ENCODE results near the gene CTSO. TPM values are rescaled to one million over a fixed set of nuclear protein-coding genes. Genes with fewer than 3 reads are reported as not detected.

CTSO gene
- total and polyA plus RNA-seq, 2 of the 8 experiments (the other 6 are each of a cell fraction or from before 2014, with no cell fraction given), result 0.39 to 0.41 TPM

- TF ChIP-seq, protein P1, sequence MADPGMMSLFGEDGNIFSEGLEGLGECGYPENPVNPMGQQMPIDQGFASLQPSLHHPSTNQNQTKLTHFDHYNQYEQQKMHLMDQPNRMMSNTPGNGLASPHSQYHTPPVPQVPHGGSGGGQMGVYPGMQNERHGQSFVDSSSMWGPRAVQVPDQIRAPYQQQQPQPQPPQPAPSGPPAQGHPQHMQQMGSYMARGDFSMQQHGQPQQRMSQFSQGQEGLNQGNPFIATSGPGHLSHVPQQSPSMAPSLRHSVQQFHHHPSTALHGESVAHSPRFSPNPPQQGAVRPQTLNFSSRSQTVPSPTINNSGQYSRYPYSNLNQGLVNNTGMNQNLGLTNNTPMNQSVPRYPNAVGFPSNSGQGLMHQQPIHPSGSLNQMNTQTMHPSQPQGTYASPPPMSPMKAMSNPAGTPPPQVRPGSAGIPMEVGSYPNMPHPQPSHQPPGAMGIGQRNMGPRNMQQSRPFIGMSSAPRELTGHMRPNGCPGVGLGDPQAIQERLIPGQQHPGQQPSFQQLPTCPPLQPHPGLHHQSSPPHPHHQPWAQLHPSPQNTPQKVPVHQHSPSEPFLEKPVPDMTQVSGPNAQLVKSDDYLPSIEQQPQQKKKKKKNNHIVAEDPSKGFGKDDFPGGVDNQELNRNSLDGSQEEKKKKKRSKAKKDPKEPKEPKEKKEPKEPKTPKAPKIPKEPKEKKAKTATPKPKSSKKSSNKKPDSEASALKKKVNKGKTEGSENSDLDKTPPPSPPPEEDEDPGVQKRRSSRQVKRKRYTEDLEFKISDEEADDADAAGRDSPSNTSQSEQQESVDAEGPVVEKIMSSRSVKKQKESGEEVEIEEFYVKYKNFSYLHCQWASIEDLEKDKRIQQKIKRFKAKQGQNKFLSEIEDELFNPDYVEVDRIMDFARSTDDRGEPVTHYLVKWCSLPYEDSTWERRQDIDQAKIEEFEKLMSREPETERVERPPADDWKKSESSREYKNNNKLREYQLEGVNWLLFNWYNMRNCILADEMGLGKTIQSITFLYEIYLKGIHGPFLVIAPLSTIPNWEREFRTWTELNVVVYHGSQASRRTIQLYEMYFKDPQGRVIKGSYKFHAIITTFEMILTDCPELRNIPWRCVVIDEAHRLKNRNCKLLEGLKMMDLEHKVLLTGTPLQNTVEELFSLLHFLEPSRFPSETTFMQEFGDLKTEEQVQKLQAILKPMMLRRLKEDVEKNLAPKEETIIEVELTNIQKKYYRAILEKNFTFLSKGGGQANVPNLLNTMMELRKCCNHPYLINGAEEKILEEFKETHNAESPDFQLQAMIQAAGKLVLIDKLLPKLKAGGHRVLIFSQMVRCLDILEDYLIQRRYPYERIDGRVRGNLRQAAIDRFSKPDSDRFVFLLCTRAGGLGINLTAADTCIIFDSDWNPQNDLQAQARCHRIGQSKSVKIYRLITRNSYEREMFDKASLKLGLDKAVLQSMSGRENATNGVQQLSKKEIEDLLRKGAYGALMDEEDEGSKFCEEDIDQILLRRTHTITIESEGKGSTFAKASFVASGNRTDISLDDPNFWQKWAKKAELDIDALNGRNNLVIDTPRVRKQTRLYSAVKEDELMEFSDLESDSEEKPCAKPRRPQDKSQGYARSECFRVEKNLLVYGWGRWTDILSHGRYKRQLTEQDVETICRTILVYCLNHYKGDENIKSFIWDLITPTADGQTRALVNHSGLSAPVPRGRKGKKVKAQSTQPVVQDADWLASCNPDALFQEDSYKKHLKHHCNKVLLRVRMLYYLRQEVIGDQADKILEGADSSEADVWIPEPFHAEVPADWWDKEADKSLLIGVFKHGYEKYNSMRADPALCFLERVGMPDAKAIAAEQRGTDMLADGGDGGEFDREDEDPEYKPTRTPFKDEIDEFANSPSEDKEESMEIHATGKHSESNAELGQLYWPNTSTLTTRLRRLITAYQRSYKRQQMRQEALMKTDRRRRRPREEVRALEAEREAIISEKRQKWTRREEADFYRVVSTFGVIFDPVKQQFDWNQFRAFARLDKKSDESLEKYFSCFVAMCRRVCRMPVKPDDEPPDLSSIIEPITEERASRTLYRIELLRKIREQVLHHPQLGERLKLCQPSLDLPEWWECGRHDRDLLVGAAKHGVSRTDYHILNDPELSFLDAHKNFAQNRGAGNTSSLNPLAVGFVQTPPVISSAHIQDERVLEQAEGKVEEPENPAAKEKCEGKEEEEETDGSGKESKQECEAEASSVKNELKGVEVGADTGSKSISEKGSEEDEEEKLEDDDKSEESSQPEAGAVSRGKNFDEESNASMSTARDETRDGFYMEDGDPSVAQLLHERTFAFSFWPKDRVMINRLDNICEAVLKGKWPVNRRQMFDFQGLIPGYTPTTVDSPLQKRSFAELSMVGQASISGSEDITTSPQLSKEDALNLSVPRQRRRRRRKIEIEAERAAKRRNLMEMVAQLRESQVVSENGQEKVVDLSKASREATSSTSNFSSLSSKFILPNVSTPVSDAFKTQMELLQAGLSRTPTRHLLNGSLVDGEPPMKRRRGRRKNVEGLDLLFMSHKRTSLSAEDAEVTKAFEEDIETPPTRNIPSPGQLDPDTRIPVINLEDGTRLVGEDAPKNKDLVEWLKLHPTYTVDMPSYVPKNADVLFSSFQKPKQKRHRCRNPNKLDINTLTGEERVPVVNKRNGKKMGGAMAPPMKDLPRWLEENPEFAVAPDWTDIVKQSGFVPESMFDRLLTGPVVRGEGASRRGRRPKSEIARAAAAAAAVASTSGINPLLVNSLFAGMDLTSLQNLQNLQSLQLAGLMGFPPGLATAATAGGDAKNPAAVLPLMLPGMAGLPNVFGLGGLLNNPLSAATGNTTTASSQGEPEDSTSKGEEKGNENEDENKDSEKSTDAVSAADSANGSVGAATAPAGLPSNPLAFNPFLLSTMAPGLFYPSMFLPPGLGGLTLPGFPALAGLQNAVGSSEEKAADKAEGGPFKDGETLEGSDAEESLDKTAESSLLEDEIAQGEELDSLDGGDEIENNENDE (IDR thresholded peaks at IDR 0.05; ENCODE audit: insufficient replicate concordance, low read length), result no peak
- no peak for TF ChIP-seq TCF12 (IDR thresholded peaks at IDR 0.05; ENCODE audit: low read depth, low read length)
- TF ChIP-seq JUN (IDR thresholded peaks at IDR 0.05; ENCODE audit: low read depth, low read length), result no peak
- no peak for TF ChIP-seq CTBP2 (IDR thresholded peaks at IDR 0.05; ENCODE audit: borderline replicate concordance, insufficient read depth, insufficient read length, low read length)
- TF ChIP-seq CBX8 (IDR thresholded peaks at IDR 0.05; ENCODE audit: borderline replicate concordance, low read depth, low read length), result no peak
- TF ChIP-seq SAP30 (IDR thresholded peaks at IDR 0.05; ENCODE audit: insufficient read depth, insufficient replicate concordance, low read length), result no peak
- TF ChIP-seq RAD21 (IDR thresholded peaks at IDR 0.05 in 1 of 2, conservative IDR thresholded peaks at IDR 0.05 in 1 of 2; ENCODE audit: low read depth in 2 of 2, low read length in 2 of 2), result no peak
Measured at GRCh38 chr4:155946486-155946885, 7.2 kb downstream of the CTSO start (continued).
